ENCODE measurements around the gene RAET1G. TPM values are rescaled to one million over a fixed set of nuclear protein-coding genes. Genes with fewer than 3 reads are reported as not detected.

The RAET1G gene
- total and polyA plus RNA-seq, 9 of the 15 experiments (the other 6 are each of a cell fraction or from before 2014, with no cell fraction given) = 0.11 TPM; not detected in 8

- TF ChIP-seq NR2C1 (IDR thresholded peaks at IDR 0.05) = no peak
- TF ChIP-seq NR2C1 (tag; IDR thresholded peaks at IDR 0.05) = no peak
- no peak for TF ChIP-seq PYGO2 (tag; IDR thresholded peaks at IDR 0.05)
- TF ChIP-seq ZNF444 (CRISPR knock-in tag; IDR thresholded peaks at IDR 0.05) = no peak
- no peak for TF ChIP-seq SAP30 (IDR thresholded peaks at IDR 0.05; ENCODE audit: borderline replicate concordance, insufficient read depth, low read depth, low read length, poor library complexity, severe bottlenecking)
- no peak for TF ChIP-seq ILK (tag; IDR thresholded peaks at IDR 0.05; ENCODE audit: borderline replicate concordance, low read depth)
These were observed 54.9 kb downstream of the RAET1G start (continued) for GRCh38 chr6:149867876-149868640.

Other genes starting within 250 kb of the RAET1G start
Only the 7 nearest of the 10 such genes appear.
- 302 and 327 TPM in 2 replicates for gene PCMT1, start 173.4 kb downstream of the RAET1G start, total RNA-seq (2014; rRNA removed)
- 235 and 246 TPM in 2 replicates for gene PCMT1, start 173.4 kb downstream of the RAET1G start, total RNA-seq (2014; rRNA removed; fragmentation: Illumina TruSeq; extraction: Trizol)
- gene PCMT1, start 173.4 kb downstream of the RAET1G start, total RNA-seq (2015; rRNA removed; fragmentation: Illumina TruSeq; extraction: Trizol) = 215 and 217 TPM in 2 replicates
- 231 and 238 TPM in 2 replicates for gene PCMT1, start 173.4 kb downstream of the RAET1G start, total RNA-seq (2021)
- 307 and 425 TPM in 2 replicates for gene PCMT1, start 173.4 kb downstream of the RAET1G start, polyA plus RNA-seq (2011; rRNA removed)
- 303 and 361 TPM in 2 replicates for gene PCMT1, start 173.4 kb downstream of the RAET1G start, polyA plus RNA-seq (2014; fragmentation: Illumina TruSeq; extraction: Trizol)
- gene PCMT1, start 173.4 kb downstream of the RAET1G start, polyA plus RNA-seq (2014; fragmentation: Nextera tagmentation; extraction: Ambion mirVana) = 100 to 1,000 TPM; 536 to 541 TPM
- 411 and 464 TPM in 2 replicates for gene PCMT1, start 173.4 kb downstream of the RAET1G start, polyA plus RNA-seq (2014; rRNA removed)
- gene LRP11, start 58.8 kb downstream of the RAET1G start, total RNA-seq (2014; rRNA removed) = 2.2 and 4.6 TPM in 2 replicates
- gene LRP11, start 58.8 kb downstream of the RAET1G start, total RNA-seq (2014; rRNA removed; fragmentation: Illumina TruSeq; extraction: Trizol) = 2.7 and 3.5 TPM in 2 replicates
- 2.4 and 2.6 TPM in 2 replicates for gene LRP11, start 58.8 kb downstream of the RAET1G start, total RNA-seq (2015; rRNA removed; fragmentation: Illumina TruSeq; extraction: Trizol)
- 2.9 and 3.6 TPM in 2 replicates for gene LRP11, start 58.8 kb downstream of the RAET1G start, total RNA-seq (2021)
- 2.6 and 8.2 TPM in 2 replicates for gene LRP11, start 58.8 kb downstream of the RAET1G start, polyA plus RNA-seq (2011; rRNA removed)
- 1.8 and 3.4 TPM in 2 replicates for gene LRP11, start 58.8 kb downstream of the RAET1G start, polyA plus RNA-seq (2014; fragmentation: Illumina TruSeq; extraction: Trizol)
- under 1 TPM; 0.51 to 0.94 TPM for gene LRP11, start 58.8 kb downstream of the RAET1G start, polyA plus RNA-seq (2014; fragmentation: Nextera tagmentation; extraction: Ambion mirVana)
- 2.0 and 2.1 TPM in 2 replicates for gene LRP11, start 58.8 kb downstream of the RAET1G start, polyA plus RNA-seq (2014; rRNA removed)
- not detected in 2 replicates for gene RAET1E, start 25.0 kb downstream of the RAET1G start, total RNA-seq (2014; rRNA removed)
- gene RAET1E, start 25.0 kb downstream of the RAET1G start, total RNA-seq (2014; rRNA removed; fragmentation: Illumina TruSeq; extraction: Trizol) = not detected in 2 replicates
- not detected in 2 replicates for gene RAET1E, start 25.0 kb downstream of the RAET1G start, total RNA-seq (2015; rRNA removed; fragmentation: Illumina TruSeq; extraction: Trizol)
- gene RAET1E, start 25.0 kb downstream of the RAET1G start, total RNA-seq (2021) = not detected in 2 replicates
- not detected in 2 replicates for gene RAET1E, start 25.0 kb downstream of the RAET1G start, polyA plus RNA-seq (2011; rRNA removed)
- gene RAET1E, start 25.0 kb downstream of the RAET1G start, polyA plus RNA-seq (2014; fragmentation: Illumina TruSeq; extraction: Trizol) = not detected in 2 replicates
- not detected for gene RAET1E, start 25.0 kb downstream of the RAET1G start, polyA plus RNA-seq (2014; fragmentation: Nextera tagmentation; extraction: Ambion mirVana)
- not detected in 2 replicates for gene RAET1E, start 25.0 kb downstream of the RAET1G start, polyA plus RNA-seq (2014; rRNA removed)
- 0.50 and 0.57 TPM in 2 replicates for gene ULBP2, start 18.9 kb upstream of the RAET1G start, total RNA-seq (2014; rRNA removed)
- 0.96 and 1.2 TPM in 2 replicates for gene ULBP2, start 18.9 kb upstream of the RAET1G start, total RNA-seq (2014; rRNA removed; fragmentation: Illumina TruSeq; extraction: Trizol)
- gene ULBP2, start 18.9 kb upstream of the RAET1G start, total RNA-seq (2015; rRNA removed; fragmentation: Illumina TruSeq; extraction: Trizol) = 0.60 and 0.83 TPM in 2 replicates
- 0.78 and 1.2 TPM in 2 replicates for gene ULBP2, start 18.9 kb upstream of the RAET1G start, total RNA-seq (2021)
- gene ULBP2, start 18.9 kb upstream of the RAET1G start, polyA plus RNA-seq (2011; rRNA removed) = 2.7 and 5.3 TPM in 2 replicates
- gene ULBP2, start 18.9 kb upstream of the RAET1G start, polyA plus RNA-seq (2014; fragmentation: Illumina TruSeq; extraction: Trizol) = 1.8 and 2.4 TPM in 2 replicates
- 1 to 10 TPM; 3.2 to 4.1 TPM for gene ULBP2, start 18.9 kb upstream of the RAET1G start, polyA plus RNA-seq (2014; fragmentation: Nextera tagmentation; extraction: Ambion mirVana)
- 1.1 TPM in 2 replicates for gene ULBP2, start 18.9 kb upstream of the RAET1G start, polyA plus RNA-seq (2014; rRNA removed)
- 1.5 and 1.8 TPM in 2 replicates for gene ULBP1, start 40.8 kb upstream of the RAET1G start, total RNA-seq (2014; rRNA removed)
- 2.5 and 3.4 TPM in 2 replicates for gene ULBP1, start 40.8 kb upstream of the RAET1G start, total RNA-seq (2014; rRNA removed; fragmentation: Illumina TruSeq; extraction: Trizol)
- gene ULBP1, start 40.8 kb upstream of the RAET1G start, total RNA-seq (2015; rRNA removed; fragmentation: Illumina TruSeq; extraction: Trizol) = 0.26 and 0.33 TPM in 2 replicates
- gene ULBP1, start 40.8 kb upstream of the RAET1G start, total RNA-seq (2021) = 2.7 and 3.5 TPM in 2 replicates
- 1.1 and 1.3 TPM in 2 replicates for gene ULBP1, start 40.8 kb upstream of the RAET1G start, polyA plus RNA-seq (2011; rRNA removed)
- 4.9 and 6.0 TPM in 2 replicates for gene ULBP1, start 40.8 kb upstream of the RAET1G start, polyA plus RNA-seq (2014; fragmentation: Illumina TruSeq; extraction: Trizol)
- 1 to 10 TPM; 1.2 to 2.5 TPM for gene ULBP1, start 40.8 kb upstream of the RAET1G start, polyA plus RNA-seq (2014; fragmentation: Nextera tagmentation; extraction: Ambion mirVana)
- 2.7 and 3.3 TPM in 2 replicates for gene ULBP1, start 40.8 kb upstream of the RAET1G start, polyA plus RNA-seq (2014; rRNA removed)
- not detected in 2 replicates for gene RAET1L, start 102.4 kb upstream of the RAET1G start, total RNA-seq (2014; rRNA removed)
- not detected in 2 replicates for gene RAET1L, start 102.4 kb upstream of the RAET1G start, total RNA-seq (2014; rRNA removed; fragmentation: Illumina TruSeq; extraction: Trizol)
- not detected in 2 replicates for gene RAET1L, start 102.4 kb upstream of the RAET1G start, total RNA-seq (2015; rRNA removed; fragmentation: Illumina TruSeq; extraction: Trizol)
- gene RAET1L, start 102.4 kb upstream of the RAET1G start, total RNA-seq (2021) = not detected in 2 replicates
- not detected in 2 replicates for gene RAET1L, start 102.4 kb upstream of the RAET1G start, polyA plus RNA-seq (2011; rRNA removed)
- not detected in 2 replicates for gene RAET1L, start 102.4 kb upstream of the RAET1G start, polyA plus RNA-seq (2014; fragmentation: Illumina TruSeq; extraction: Trizol)
- not detected for gene RAET1L, start 102.4 kb upstream of the RAET1G start, polyA plus RNA-seq (2014; fragmentation: Nextera tagmentation; extraction: Ambion mirVana)
- gene RAET1L, start 102.4 kb upstream of the RAET1G start, polyA plus RNA-seq (2014; rRNA removed) = not detected in 2 replicates
- gene ULBP3, start 146.0 kb upstream of the RAET1G start, total RNA-seq (2014; rRNA removed) = 0.57 TPM in 1 of 2 replicates, not detected in the other
- not detected in 2 replicates for gene ULBP3, start 146.0 kb upstream of the RAET1G start, total RNA-seq (2014; rRNA removed; fragmentation: Illumina TruSeq; extraction: Trizol)
- 0.23 TPM in 1 of 2 replicates, not detected in the other for gene ULBP3, start 146.0 kb upstream of the RAET1G start, total RNA-seq (2015; rRNA removed; fragmentation: Illumina TruSeq; extraction: Trizol)
- gene ULBP3, start 146.0 kb upstream of the RAET1G start, total RNA-seq (2021) = 0.38 TPM in 1 of 2 replicates, not detected in the other
- gene ULBP3, start 146.0 kb upstream of the RAET1G start, polyA plus RNA-seq (2011; rRNA removed) = 0.25 TPM in 1 of 2 replicates, not detected in the other
- gene ULBP3, start 146.0 kb upstream of the RAET1G start, polyA plus RNA-seq (2014; fragmentation: Illumina TruSeq; extraction: Trizol) = not detected in 2 replicates
- gene ULBP3, start 146.0 kb upstream of the RAET1G start, polyA plus RNA-seq (2014; fragmentation: Nextera tagmentation; extraction: Ambion mirVana) = not detected
- gene ULBP3, start 146.0 kb upstream of the RAET1G start, polyA plus RNA-seq (2014; rRNA removed) = 0.33 TPM in 1 of 2 replicates, not detected in the other